HepG2 (cell line): Measurements from ENCODE around the gene MBTD1. TPM values are rescaled to one million over a fixed set of nuclear protein-coding genes. Genes with fewer than 3 reads are reported as not detected.

Source experiments
- AKAP8 ChIP-seq: sonication (generic); formaldehyde crosslinking; IDR thresholded peaks from 2 replicates; pipeline ENCODE4 v1.5.1; 2020; ENCODE audit warnings: mild to moderate bottlenecking, missing genetic modification reagents
- BCL3 ChIP-seq: sonication (generic); formaldehyde crosslinking; IDR thresholded peaks from 2 replicates; pipeline ENCODE4 v1.5.1; 2020; ENCODE audit warnings: mild to moderate bottlenecking, missing genetic modification reagents, moderate library complexity
- MTF2 ChIP-seq: sonication (generic); formaldehyde crosslinking; IDR thresholded peaks from 2 replicates; pipeline ENCODE4 v1.5.0; 2020; ENCODE audit warnings: missing genetic modification reagents, borderline replicate concordance
- NFATC3 ChIP-seq: sonication (generic); formaldehyde crosslinking; IDR thresholded peaks from 2 replicates; pipeline ENCODE4 v1.5.1; 2020; ENCODE audit warnings: mild to moderate bottlenecking, missing genetic modification reagents
- PBX3 ChIP-seq: sonication (generic); formaldehyde crosslinking; IDR thresholded peaks from 2 replicates; pipeline ENCODE4 v1.8.1; 2023; ENCODE audit warnings: missing genetic modification reagents, inconsistent platforms, borderline replicate concordance
- POGK ChIP-seq: sonication (generic); formaldehyde crosslinking; conservative IDR thresholded peaks from 2 replicates; pipeline ENCODE4 v1.8.0; 2022; ENCODE audit warnings: mild to moderate bottlenecking, moderate library complexity, missing genetic modification reagents
- POLR2AphosphoS5 ChIP-seq: IDR thresholded peaks from 2 replicates; pipeline ENCODE4 v1.6.1; 2012; ENCODE audit warnings: low read depth, low read length
- PPARG ChIP-seq: conservative IDR thresholded peaks from 2 replicates; pipeline ENCODE4 v1.6.1; 2016; ENCODE audit warnings: missing biosample characterization, missing genetic modification reagents
- SYNCRIP ChIP-seq: fragments of 200-400 bp; formaldehyde crosslinking; IDR thresholded peaks from 2 replicates; pipeline ENCODE4 v1.6.1; 2018; ENCODE audit warnings: mild to moderate bottlenecking, low read depth, low read length; ENCODE audit not compliant: insufficient read depth
- TBX3 ChIP-seq: fragments of 450-650 bp; IDR thresholded peaks from 2 replicates; pipeline ENCODE4 v1.6.1; 2017; ENCODE audit warnings: antibody characterized with exemption, mild to moderate bottlenecking, inconsistent platforms, borderline replicate concordance
- TRIM24 ChIP-seq: sonication (generic); formaldehyde crosslinking; IDR thresholded peaks from 2 replicates; pipeline ENCODE4 v1.8.0; 2022; ENCODE audit warnings: mild to moderate bottlenecking, missing genetic modification reagents
- YY1 ChIP-seq: IDR thresholded peaks from 2 replicates; pipeline ENCODE4 v1.6.1; 2011; ENCODE audit warnings: low read length, low read depth, moderate library complexity, mild to moderate bottlenecking; ENCODE audit not compliant: insufficient read depth, insufficient replicate concordance
- ZFP36L1 ChIP-seq: sonication (generic); formaldehyde crosslinking; IDR thresholded peaks from 2 replicates; pipeline ENCODE4 v1.8.0; 2022; ENCODE audit warnings: mild to moderate bottlenecking, missing genetic modification reagents, moderate library complexity
- ZFP62 ChIP-seq: sonication (generic); formaldehyde crosslinking; IDR thresholded peaks from 2 replicates; pipeline ENCODE4 v1.4.0; 2020; ENCODE audit warnings: missing genetic modification reagents
- ZNF282 ChIP-seq: fragments of 450-650 bp; IDR thresholded peaks from 2 replicates; pipeline ENCODE4 v1.6.1; 2018; ENCODE audit not compliant: partially characterized antibody
- ZNF362 ChIP-seq: sonication (generic); formaldehyde crosslinking; IDR thresholded peaks from 2 replicates; pipeline ENCODE4 v1.4.0; 2020; ENCODE audit warnings: missing genetic modification reagents, mild to moderate bottlenecking, borderline replicate concordance
- ZNF503 ChIP-seq: sonication (generic); formaldehyde crosslinking; IDR thresholded peaks from 2 replicates; pipeline ENCODE4 v1.4.0; 2020; ENCODE audit warnings: missing genetic modification reagents
- ZNF761 ChIP-seq: sonication (generic); formaldehyde crosslinking; conservative IDR thresholded peaks from 2 replicates; pipeline ENCODE4 v1.4.0; 2020; ENCODE audit warnings: mild to moderate bottlenecking, missing genetic modification reagents
- ZNF800 ChIP-seq: sonication (generic); formaldehyde crosslinking; IDR thresholded peaks from 2 replicates; pipeline ENCODE4 v1.4.0; 2020; ENCODE audit warnings: missing genetic modification reagents
- polyA plus RNA-seq, 8 experiments: library from polyadenylated mRNA; depleted of rRNA in 3 of 8; stranded (reverse) in 7 of 8; unstranded in 1 of 8; fragments of >200 nt; fragmentation: Illumina TruSeq in 4 of 8; extraction: Trizol in 4 of 8; gene quantifications; 2 replicates each; pipeline versions ENCODE4 v1.2.1 to v1.2.3, GENCODE V29; 2011 to 2016; ENCODE audit warnings: low read depth in 4 of 8, missing spikeins in 1 of 8, mixed read lengths in 1 of 8; ENCODE audit not compliant: insufficient read depth in 1 of 8
- total RNA-seq, 5 experiments: library from RNA; depleted of rRNA; stranded (reverse); fragments of >200 nt; fragmentation: Illumina TruSeq; extraction: Trizol; gene quantifications; 2 replicates each; pipeline ENCODE4 v1.2.3, GENCODE V29; 2016; ENCODE audit warnings: low read depth in 1 of 5

MBTD1 gene
- total and polyA plus RNA-seq, 2 of the 13 experiments (the other 11 are each of a cell fraction or from before 2014, with no cell fraction given): 20.9 TPM

- peak; percentile 61 for TF ChIP-seq ZNF362 (CRISPR knock-in tag)
- TF ChIP-seq ZFP36L1 (CRISPR knock-in tag): peak; percentile 94
- TF ChIP-seq ZFP62: no peak
- peak; percentile 64; the same call in 1 of the 2 replicates for TF ChIP-seq ZNF503 (CRISPR knock-in tag)
- no peak for TF ChIP-seq SYNCRIP
- TF ChIP-seq POGK: peak; percentile 73
- peak; percentile 66; the same call in 1 of the 2 replicates for TF ChIP-seq AKAP8 (CRISPR knock-in tag)
- TF ChIP-seq TBX3: no peak; the same call in 1 of the 2 replicates
- TF ChIP-seq MTF2: 0 out of 2 replicates have a peak, but pooled peaks have one; percentile 23
- peak; percentile 97 for TF ChIP-seq ZNF761 (CRISPR knock-in tag)
- peak; percentile 68 for TF ChIP-seq POLR2AphosphoS5
- TF ChIP-seq YY1: peak; percentile 11
- TF ChIP-seq PBX3 (CRISPR knock-in tag): peak; percentile 84
- TF ChIP-seq BCL3 (CRISPR knock-in tag): peak; percentile 99
- TF ChIP-seq ZNF282: no peak
- TF ChIP-seq NFATC3 (CRISPR knock-in tag): peak; percentile 99
- no peak; the same call in 1 of the 2 replicates for TF ChIP-seq ZNF800 (CRISPR knock-in tag)
- TF ChIP-seq PPARG (CRISPR knock-in tag): peak; percentile 67
- TF ChIP-seq TRIM24 (CRISPR knock-in tag): no peak
Observed at GRCh38 chr17:51260237-51261023, 581 bp upstream of the MBTD1 start, which contains the start of gene UTP18 (continued).
